Neural progenitor cell (in vitro differentiated cells): ENCODE measurements around the gene C4B. TPM values are rescaled to one million over a fixed set of nuclear protein-coding genes. Genes with fewer than 3 reads are reported as not detected.
"Not testable (repeated sequence)": the region's sequence is repeated elsewhere in the genome, so short reads cannot be mapped to it uniquely, and the experiment has no call there.

Experiments
- DNase-seq: peaks from one replicate; pipeline ENCODE4 v3.0.0-alpha.2; 2016; ENCODE audit warnings: low spot score
- H2AFZ ChIP-seq: fragments of 200-600 bp; sonication (generic); replicated peaks from 2 replicates; pipeline ENCODE4 v1.6.1; 2016; ENCODE audit warnings: antibody characterized with exemption
- H3F3A ChIP-seq: fragments of 200-600 bp; sonication (generic); 2 replicates; pipeline ENCODE4 v1.6.1; 2016; ENCODE audit warnings: antibody characterized with exemption, low read depth
- H3K27ac ChIP-seq: fragments of 200-600 bp; sonication (generic); 2 replicates; pipeline ENCODE4 v1.5.1; 2016; ENCODE audit warnings: mild to moderate bottlenecking
- H3K27me3 ChIP-seq: fragments of 200-600 bp; sonication (generic); 2 replicates; pipeline ENCODE4 v1.6.1; 2016; ENCODE audit warnings: mild to moderate bottlenecking, moderate library complexity
- H3K36me3 ChIP-seq: fragments of 200-600 bp; sonication (generic); 2 replicates; pipeline ENCODE4 v1.5.1; 2016
- H3K4me1 ChIP-seq: fragments of 200-600 bp; sonication (generic); 2 replicates; pipeline ENCODE4 v1.6.1; 2016; ENCODE audit warnings: mixed run types
- H3K4me2 ChIP-seq: fragments of 200-600 bp; sonication (generic); 2 replicates; pipeline ENCODE4 v1.6.1; 2016
- H3K4me3 ChIP-seq: fragments of 200-600 bp; sonication (generic); 2 replicates; pipeline ENCODE4 v1.5.1; 2016
- H3K79me2 ChIP-seq: fragments of 200-600 bp; sonication (generic); 2 replicates; pipeline ENCODE4 v1.6.1; 2016; ENCODE audit warnings: low read depth
- H3K9ac ChIP-seq: fragments of 200-600 bp; sonication (generic); 2 replicates; pipeline ENCODE4 v1.6.1; 2016
- H3K9me3 ChIP-seq: fragments of 200-600 bp; sonication (generic); 2 replicates; pipeline ENCODE4 v1.5.1; 2016; ENCODE audit warnings: low read depth
- H4K20me1 ChIP-seq: fragments of 200-600 bp; sonication (generic); 2 replicates; pipeline ENCODE4 v1.6.1; 2016; ENCODE audit warnings: low read depth
- H3K27ac Mint-ChIP-seq: 3 replicates; pipeline ENCODE4 v1.8.0; 2021; ENCODE audit warnings: mixed read lengths
- H3K27me3 Mint-ChIP-seq: 2 replicates; pipeline ENCODE4 v1.8.0; 2022; ENCODE audit warnings: low read depth, mild to moderate bottlenecking, inconsistent platforms, moderate library complexity, mixed read lengths; ENCODE audit not compliant: insufficient read depth
- H3K36me3 Mint-ChIP-seq: 3 replicates; pipeline ENCODE4 v1.8.0; 2021; ENCODE audit warnings: mixed read lengths
- H3K4me1 Mint-ChIP-seq: 3 replicates; pipeline ENCODE4 v1.8.0; 2021; ENCODE audit warnings: mixed read lengths
- H3K4me3 Mint-ChIP-seq: 3 replicates; pipeline ENCODE4 v1.8.0; 2021; ENCODE audit warnings: mild to moderate bottlenecking, moderate library complexity, mixed read lengths
- H3K9me3 Mint-ChIP-seq: 3 replicates; pipeline ENCODE4 v1.8.0; 2020; ENCODE audit warnings: mixed read lengths
- total RNA-seq: library from RNA; depleted of rRNA; stranded (reverse); fragments of >200 nt; gene quantifications from 2 replicates; pipeline ENCODE4 v1.2.3, GENCODE V29; 2015; ENCODE audit warnings: low replicate concordance

The C4B gene
- total RNA-seq, 1 donor from 2014 or later, result 0.30 TPM

- DNase-seq, H3K9me3 Mint-ChIP-seq, H3K9me3 ChIP-seq, H3K27ac Mint-ChIP-seq, H3K27ac ChIP-seq, H3K9ac ChIP-seq, H3K27me3 ChIP-seq, H3F3A ChIP-seq, H3K4me1 ChIP-seq, H3K4me3 Mint-ChIP-seq, H3K4me3 ChIP-seq, H4K20me1 ChIP-seq, H3K79me2 ChIP-seq, H3K4me1 Mint-ChIP-seq, H3K4me2 ChIP-seq, H2AFZ ChIP-seq, H3K36me3 Mint-ChIP-seq, H3K36me3 ChIP-seq, H3K27me3 Mint-ChIP-seq: not testable (repeated sequence)
These were observed 857 bp upstream of the C4B start for GRCh38 chr6:32013738-32014137.

- not testable (repeated sequence) for DNase-seq, H3K9me3 Mint-ChIP-seq, H3K27ac ChIP-seq, H3K4me1 ChIP-seq, H3K79me2 ChIP-seq, H3K9me3 ChIP-seq, H3K4me3 ChIP-seq, H2AFZ ChIP-seq, H3K4me1 Mint-ChIP-seq, H3K27me3 ChIP-seq, H4K20me1 ChIP-seq, H3K36me3 Mint-ChIP-seq, H3K36me3 ChIP-seq, H3K4me2 ChIP-seq, H3K27ac Mint-ChIP-seq, H3K4me3 Mint-ChIP-seq, H3K9ac ChIP-seq, H3K27me3 Mint-ChIP-seq, H3F3A ChIP-seq
These were observed 7.5 kb downstream of the C4B start for GRCh38 chr6:32022100-32022499.

GRCh38 chr6:32028631-32029030 is 14.0 kb downstream of the C4B start:
- H3K9me3 ChIP-seq, result not testable (repeated sequence)

GRCh38 chr6:32029553-32029952 is 15.0 kb downstream of the C4B start:
- not testable (repeated sequence) for H2AFZ ChIP-seq, H3F3A ChIP-seq, H3K4me1 Mint-ChIP-seq, H3K4me3 ChIP-seq, H3K27me3 Mint-ChIP-seq, H3K9ac ChIP-seq, H3K27ac Mint-ChIP-seq, H3K79me2 ChIP-seq, H3K9me3 Mint-ChIP-seq, H3K27ac ChIP-seq, H3K4me3 Mint-ChIP-seq, H3K27me3 ChIP-seq, H4K20me1 ChIP-seq, H3K36me3 ChIP-seq, H3K4me2 ChIP-seq, H3K9me3 ChIP-seq, DNase-seq, H3K4me1 ChIP-seq, H3K36me3 Mint-ChIP-seq

More at GRCh38 chr6:32028631-32029030, 14.0 kb downstream of the C4B start:
- not testable (repeated sequence) for H3K27me3 ChIP-seq, H3K27me3 Mint-ChIP-seq, H3K36me3 ChIP-seq, H4K20me1 ChIP-seq, H3K27ac ChIP-seq, H3K27ac Mint-ChIP-seq, H3K4me1 ChIP-seq, H3K4me2 ChIP-seq, H3K4me1 Mint-ChIP-seq, H3K4me3 ChIP-seq, H3F3A ChIP-seq, H2AFZ ChIP-seq, DNase-seq, H3K36me3 Mint-ChIP-seq, H3K9me3 Mint-ChIP-seq, H3K9ac ChIP-seq, H3K4me3 Mint-ChIP-seq, H3K79me2 ChIP-seq

GRCh38 chr6:32035283-32036013 is 20.9 kb downstream of the C4B start:
- not testable (repeated sequence) for H4K20me1 ChIP-seq, H3K9me3 ChIP-seq, H3K4me1 Mint-ChIP-seq, H3K27me3 ChIP-seq, H3K4me3 ChIP-seq, H3K4me3 Mint-ChIP-seq, H3K9ac ChIP-seq, H3K79me2 ChIP-seq, H3K4me1 ChIP-seq, H3K27me3 Mint-ChIP-seq, H3K9me3 Mint-ChIP-seq, H2AFZ ChIP-seq, H3F3A ChIP-seq, DNase-seq, H3K4me2 ChIP-seq, H3K36me3 Mint-ChIP-seq, H3K36me3 ChIP-seq, H3K27ac ChIP-seq, H3K27ac Mint-ChIP-seq

- not testable (repeated sequence) for H3K27me3 ChIP-seq, H3K27me3 Mint-ChIP-seq, H3K4me1 ChIP-seq, H3K9ac ChIP-seq, H3K79me2 ChIP-seq, H4K20me1 ChIP-seq, H3K27ac Mint-ChIP-seq, H3K4me3 Mint-ChIP-seq, H3K27ac ChIP-seq, H3K9me3 Mint-ChIP-seq, H3K36me3 ChIP-seq, H3K9me3 ChIP-seq, H3K4me3 ChIP-seq, H3F3A ChIP-seq, H2AFZ ChIP-seq, H3K36me3 Mint-ChIP-seq, H3K4me1 Mint-ChIP-seq, H3K4me2 ChIP-seq, DNase-seq
These were observed 22.5 kb downstream of the C4B start for GRCh38 chr6:32037136-32037535.

- not testable (repeated sequence) for DNase-seq, H3K27me3 Mint-ChIP-seq
These were observed 23.3 kb downstream of the C4B start, which contains the start of gene CYP21A2 for GRCh38 chr6:32037598-32038524. TSS of gene CYP21A2 (plus strand) at chr6:32038415. CDS start at chr6:32038423, 8 bp downstream.

GRCh38 chr6:32038878-32039277 is 24.3 kb downstream of the C4B start:
- not testable (repeated sequence) for H3K27me3 Mint-ChIP-seq, H3F3A ChIP-seq, H3K9me3 ChIP-seq, H3K27ac ChIP-seq, H3K27me3 ChIP-seq, H3K36me3 ChIP-seq, H3K9ac ChIP-seq, DNase-seq, H4K20me1 ChIP-seq, H3K79me2 ChIP-seq, H3K4me2 ChIP-seq, H2AFZ ChIP-seq, H3K4me3 ChIP-seq, H3K27ac Mint-ChIP-seq, H3K4me1 Mint-ChIP-seq, H3K4me3 Mint-ChIP-seq, H3K36me3 Mint-ChIP-seq, H3K4me1 ChIP-seq, H3K9me3 Mint-ChIP-seq

More at GRCh38 chr6:32037598-32038524, 23.3 kb downstream of the C4B start, which contains the start of gene CYP21A2:
- not testable (repeated sequence) for H3K9ac ChIP-seq, H4K20me1 ChIP-seq, H2AFZ ChIP-seq, H3K9me3 Mint-ChIP-seq, H3K9me3 ChIP-seq, H3K36me3 Mint-ChIP-seq, H3K27ac Mint-ChIP-seq, H3K4me3 Mint-ChIP-seq, H3K4me2 ChIP-seq, H3K27ac ChIP-seq, H3K4me1 Mint-ChIP-seq, H3K27me3 ChIP-seq, H3F3A ChIP-seq, H3K36me3 ChIP-seq, H3K4me1 ChIP-seq, H3K79me2 ChIP-seq, H3K4me3 ChIP-seq
